Smooth muscle cell (in vitro differentiated cells): ENCODE data around the gene HMOX2. TPM values are rescaled to one million over a fixed set of nuclear protein-coding genes. Genes with fewer than 3 reads are reported as not detected.

Source experiments
- DNase-seq: peaks from one replicate; lab custom pipeline; 2025; ENCODE audit not compliant: unreplicated experiment; lab: John Stamatoyannopoulos, UW
- H2AFZ ChIP-seq: fragments of 200-600 bp; sonication (generic); 2 replicates; pipeline ENCODE4 v1.6.0; 2016; ENCODE audit warnings: antibody characterized with exemption, low read depth, mild to moderate bottlenecking
- H3F3A ChIP-seq: fragments of 200-600 bp; sonication (generic); 2 replicates; pipeline ENCODE4 v1.6.0; 2017; ENCODE audit warnings: antibody characterized with exemption, low read depth
- H3K27ac ChIP-seq: fragments of 200-600 bp; sonication (generic); 2 replicates; pipeline ENCODE4 v1.5.1; 2016; ENCODE audit warnings: low read depth, mild to moderate bottlenecking
- H3K27me3 ChIP-seq: fragments of 200-600 bp; sonication (generic); 2 replicates; pipeline ENCODE4 v1.6.1; 2016; ENCODE audit warnings: low read depth, mild to moderate bottlenecking
- H3K36me3 ChIP-seq: fragments of 200-600 bp; sonication (generic); 2 replicates; pipeline ENCODE4 v1.5.1; 2016; ENCODE audit warnings: low read depth
- H3K4me1 ChIP-seq: fragments of 200-600 bp; sonication (generic); 2 replicates; pipeline ENCODE4 v1.5.1; 2016; ENCODE audit warnings: low read depth
- H3K4me2 ChIP-seq: fragments of 200-600 bp; sonication (generic); 2 replicates; pipeline ENCODE4 v1.6.0; 2016; ENCODE audit warnings: mild to moderate bottlenecking
- H3K4me3 ChIP-seq: fragments of 200-600 bp; sonication (generic); 2 replicates; pipeline ENCODE4 v1.5.1; 2016; ENCODE audit warnings: mild to moderate bottlenecking
- H3K79me2 ChIP-seq: fragments of 200-600 bp; sonication (generic); 2 replicates; pipeline ENCODE4 v1.6.0; 2016; ENCODE audit warnings: low read depth, mild to moderate bottlenecking
- H3K9ac ChIP-seq: fragments of 200-600 bp; sonication (generic); 2 replicates; pipeline ENCODE4 v1.6.0; 2016; ENCODE audit warnings: low read depth
- H3K9me3 ChIP-seq: fragments of 200-600 bp; sonication (generic); replicated peaks from 2 replicates; pipeline ENCODE4 v1.5.1; 2016; ENCODE audit warnings: low read depth
- H4K20me1 ChIP-seq: fragments of 200-600 bp; sonication (generic); 2 replicates; pipeline ENCODE4 v1.6.0; 2016; ENCODE audit warnings: low read depth
- CTCF ChIP-seq: fragments of 200-600 bp; sonication (generic); IDR thresholded peaks from 2 replicates; pipeline ENCODE4 v1.5.1; 2017; ENCODE audit warnings: borderline replicate concordance, mild to moderate bottlenecking, antibody characterized with exemption; ENCODE audit not compliant: insufficient read depth, poor library complexity, severe bottlenecking
- WGBS: methylation state at CpG from one replicate; pipeline ENCODE4 v1.1.7; 2016; ENCODE audit warnings: low lambda C conversion rate; 5-methylcytosine and 5-hydroxymethylcytosine counted together
- polyA plus RNA-seq: library from polyadenylated mRNA; unstranded; fragments of >200 nt; fragmentation: Nextera tagmentation; extraction: Ambion mirVana; gene quantifications from 2 replicates; pipeline ENCODE4 v1.2.1, GENCODE V29; 2016
- total RNA-seq: library from RNA; depleted of rRNA; stranded (reverse); fragments of >200 nt; gene quantifications from 2 replicates; pipeline ENCODE4 v1.2.3, GENCODE V29; 2014

The HMOX2 gene
- total and polyA plus RNA-seq, 2 experiments from 2014 or later = 35.3 to 54.2 TPM

- peaks cover 68% of the 10 kb centered on the region for H4K20me1 ChIP-seq
- no peaks in the 10 kb centered on the region for H3K36me3 ChIP-seq
- no peak overlapping the region for H3K9ac ChIP-seq
- DNase-seq = no peak
- no peaks in the 10 kb centered on the region for H3K4me1 ChIP-seq
- H3K9me3 ChIP-seq = no peaks in the 10 kb centered on the region
- no peaks in the 10 kb centered on the region for H3K27me3 ChIP-seq
- peaks cover 40% of the 10 kb centered on the region for H3K79me2 ChIP-seq
- TF ChIP-seq CTCF = no peak
- 86% methylated on average over 3 of the region's 3 CpGs for WGBS
- H3K27ac ChIP-seq = no peak overlapping the region
- no peak overlapping the region for H2AFZ ChIP-seq
- H3K4me2 ChIP-seq = no peak overlapping the region
- H3F3A ChIP-seq = peaks cover 5% of the 10 kb centered on the region
- no peak overlapping the region for H3K4me3 ChIP-seq
Measured at GRCh38 chr16:4486126-4486893, 10.1 kb downstream of the HMOX2 start.

DNA sequence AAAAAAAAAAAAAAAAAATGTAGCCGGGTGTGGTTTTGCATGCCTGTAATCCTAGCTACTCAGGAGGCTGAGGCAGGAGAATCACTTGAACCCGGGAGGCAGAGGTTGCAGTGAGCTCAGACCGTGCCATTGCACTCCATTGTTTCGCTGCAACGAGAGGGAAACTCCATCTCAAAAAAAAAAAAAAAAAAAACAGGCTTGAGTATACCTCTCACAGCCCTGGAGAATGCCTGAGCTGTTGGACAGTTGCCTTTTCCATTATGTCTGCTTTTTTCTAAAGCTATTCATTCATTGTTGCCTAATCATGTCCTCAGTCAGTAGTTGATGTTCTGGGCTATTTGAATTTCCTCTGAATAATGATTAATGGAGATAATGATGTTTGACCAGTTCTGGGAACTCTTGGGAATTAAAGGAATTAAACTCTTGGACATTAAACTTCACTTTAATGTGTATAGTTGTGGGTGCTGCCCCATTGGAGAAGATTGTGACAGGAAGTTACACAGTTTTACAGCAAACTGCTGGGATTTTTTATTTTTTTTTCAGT is 11.8 kb downstream of the HMOX2 start:
- Histone ChIP-seq H3K9me3 (no peaks in the 10 kb centered on the region), H3F3A (peaks cover 5% of the 10 kb centered on the region), H3K4me3 (no peak overlapping the region), H2AFZ (no peak overlapping the region), H3K27ac (peak overlapping the region; percentile 30), H3K9ac (no peak overlapping the region), H3K36me3 (no peaks in the 10 kb centered on the region), H3K27me3 (no peaks in the 10 kb centered on the region), H3K4me2 (peak overlapping the region; percentile 49), H4K20me1 (peaks cover 67% of the 10 kb centered on the region), H3K79me2 (peaks cover 45% of the 10 kb centered on the region), H3K4me1 (no peaks in the 10 kb centered on the region)
- no peak for DNase-seq
- WGBS = 87% methylated on average over 5 of the region's 5 CpGs
- TF ChIP-seq CTCF = no peak

GRCh38 chr16:4488499-4488967 is 12.3 kb downstream of the HMOX2 start:
- peaks cover 5% of the 10 kb centered on the region for H3F3A ChIP-seq
- WGBS = 89% methylated on average over 1 of the region's 1 CpG
- no peak for TF ChIP-seq CTCF
- no peak for DNase-seq
- no peak overlapping the region for H3K9ac ChIP-seq
- H3K36me3 ChIP-seq = no peaks in the 10 kb centered on the region
- H3K27ac ChIP-seq = peak overlapping the region; percentile 30
- H3K4me1 ChIP-seq = no peaks in the 10 kb centered on the region
- H3K9me3 ChIP-seq = no peaks in the 10 kb centered on the region
- H2AFZ ChIP-seq = no peak overlapping the region
- no peak overlapping the region for H3K4me3 ChIP-seq
- peak overlapping the region; percentile 49 for H3K4me2 ChIP-seq
- H3K79me2 ChIP-seq = peaks cover 45% of the 10 kb centered on the region
- H3K27me3 ChIP-seq = no peaks in the 10 kb centered on the region
- H4K20me1 ChIP-seq = peaks cover 67% of the 10 kb centered on the region

GRCh38 chr16:4489030-4489429 is 12.8 kb downstream of the HMOX2 start:
- Histone ChIP-seq H3K4me2 (peak overlapping the region; percentile 49), H2AFZ (no peak overlapping the region)
- no peak for DNase-seq

More at GRCh38 chr16:4489030-4489429, 12.8 kb downstream of the HMOX2 start:
- no peak for TF ChIP-seq CTCF
- 45% methylated on average over 5 of the region's 5 CpGs for WGBS
- Histone ChIP-seq H3K36me3 (no peaks in the 10 kb centered on the region), H3K79me2 (peaks cover 44% of the 10 kb centered on the region), H3K4me3 (no peak overlapping the region), H3K27me3 (no peaks in the 10 kb centered on the region), H3K27ac (peak overlapping the region; percentile 68), H4K20me1 (peaks cover 69% of the 10 kb centered on the region), H3K9me3 (no peaks in the 10 kb centered on the region), H3K4me1 (no peaks in the 10 kb centered on the region), H3K9ac (no peak overlapping the region), H3F3A (peaks cover 5% of the 10 kb centered on the region)
